Spleen (tissue), 11 donors: ENCODE measurements around the gene NFU1. TPM values are rescaled to one million over a fixed set of nuclear protein-coding genes. Genes with fewer than 3 reads are reported as not detected.

Experiments used
- DNase-seq: peaks from one replicate; pipeline ENCODE4 v3.0.0-alpha.2; 2020
- H3K27ac ChIP-seq, 8 donors: fragments of 200-600 bp; sonication (generic) in 7 of 8; 1 replicate in 4 of 8; 2 replicates in 4 of 8; pipeline versions ENCODE4 v1.5.0 to v1.8.0; 2016 to 2021; ENCODE audit warnings: inconsistent platforms in 4 of 8, mild to moderate bottlenecking in 4 of 8, moderate library complexity in 1 of 8
- H3K27me3 ChIP-seq, 7 donors: fragments of 200-600 bp; sonication (generic) in 6 of 7; replicated peaks in 1 of 7; 1 replicate in 4 of 7; 2 replicates in 3 of 7; pipeline versions ENCODE4 v1.5.0 to v1.8.0; 2016 to 2021; ENCODE audit warnings: inconsistent platforms in 3 of 7, mild to moderate bottlenecking in 1 of 7
- H3K36me3 ChIP-seq, 6 donors: fragments of 200-600 bp; sonication (generic) in 5 of 6; 1 replicate in 4 of 6; 2 replicates in 2 of 6; pipeline versions ENCODE4 v1.5.0 to v1.8.0; 2016 to 2021; ENCODE audit warnings: inconsistent platforms in 2 of 6
- H3K4me1 ChIP-seq, 6 donors: fragments of 200-600 bp; sonication (generic) in 5 of 6; 1 replicate in 3 of 6; 2 replicates in 3 of 6; pipeline versions ENCODE4 v1.5.0 to v1.8.0; 2016 to 2021; ENCODE audit warnings: inconsistent platforms in 3 of 6
- H3K4me3 ChIP-seq, 8 donors: fragments of 200-600 bp; sonication (generic) in 7 of 8; 1 replicate in 4 of 8; 2 replicates in 4 of 8; pipeline versions ENCODE4 v1.5.0 to v1.8.0; 2016 to 2021; ENCODE audit warnings: inconsistent platforms in 4 of 8, mild to moderate bottlenecking in 4 of 8, moderate library complexity in 2 of 8
- H3K9me3 ChIP-seq, 8 donors: fragments of 200-600 bp; sonication (generic) in 7 of 8; 1 replicate in 4 of 8; 2 replicates in 4 of 8; pipeline versions ENCODE4 v1.5.0 to v1.8.0; 2016 to 2021; ENCODE audit warnings: inconsistent platforms in 4 of 8
- POLR2A ChIP-seq, 3 donors: fragments of 450-650 bp; IDR thresholded peaks; one replicate each; pipeline ENCODE4 v1.5.1; 2017; ENCODE audit warnings: antibody characterized with exemption in 3 of 3, mild to moderate bottlenecking in 1 of 3
- POLR2AphosphoS5 ChIP-seq, 3 donors: sonication (generic); formaldehyde crosslinking; IDR thresholded peaks; one replicate each; pipeline ENCODE4 v1.5.1; 2017; ENCODE audit warnings: antibody characterized with exemption in 3 of 3
- WGBS, 5 donors: extraction: QIAGEN DNeasy Blood & Tissue Kit in 3 of 5; methylation state at CpG; one replicate each; pipeline versions ENCODE4 v1.1.5 to v1.1.7; 2013 to 2018; 5-methylcytosine and 5-hydroxymethylcytosine counted together
- intact Hi-C: fragments of 100-400 bp; cut with DNase I; formaldehyde crosslinking; loops from one replicate; pipeline ENCODE4 v1.15.0; 2023; ENCODE audit warnings: low total_unique reads
- polyA plus RNA-seq, 3 donors: library from polyadenylated mRNA; stranded (reverse); fragments of 200-250 nt; gene quantifications; one replicate each; pipeline ENCODE4 v1.2.1, GENCODE V29; 2013
- total RNA-seq, 7 donors: library from RNA; depleted of rRNA in 3 of 7; stranded (reverse); fragments of >200 nt in 3 of 7; fragmentation: NEBNext Ultra II Directional in 4 of 7; extraction: Animal tissue kit (Norgen Biotek cat#: 25700) in 4 of 7; gene quantifications; one replicate each; pipeline versions ENCODE4 v1.1.0 to v1.2.1, GENCODE V29; 2016 to 2021
- TF ChIP-seq, protein P1 (sequence below), 11 experiments: fragments of 200-600 bp in 7 of 11; fragments of 450-650 bp in 4 of 11; sonication (generic) in 4 of 11; IDR thresholded peaks in 8 of 11; conservative IDR thresholded peaks in 3 of 11; 1 replicate in 7 of 11; 2 replicates in 4 of 11; pipeline versions ENCODE4 v1.4.0 to v1.8.0; 2016 to 2021; ENCODE audit warnings: antibody characterized with exemption in 11 of 11, inconsistent platforms in 4 of 11, mild to moderate bottlenecking in 1 of 11
- donor health status: healthy with polysubstance abuse.
- donor health status: DM: no; HTN: no; CAD: no; lungs with moderate emphysema.
- donor health status: DM: no; HTN: no; CAD: no.
- donor health status: Bipolar disorder and iron deficiency.
- donor health status: healthy.
- donor health status: DM: no; HTN: no; CAD: no.
- donor health status: DM: yes; HTN: yes; CAD: no.

NFU1 gene
- total and polyA plus RNA-seq, 10 donors = 24.8 to 53.0 (median 33.2) TPM

DNA sequence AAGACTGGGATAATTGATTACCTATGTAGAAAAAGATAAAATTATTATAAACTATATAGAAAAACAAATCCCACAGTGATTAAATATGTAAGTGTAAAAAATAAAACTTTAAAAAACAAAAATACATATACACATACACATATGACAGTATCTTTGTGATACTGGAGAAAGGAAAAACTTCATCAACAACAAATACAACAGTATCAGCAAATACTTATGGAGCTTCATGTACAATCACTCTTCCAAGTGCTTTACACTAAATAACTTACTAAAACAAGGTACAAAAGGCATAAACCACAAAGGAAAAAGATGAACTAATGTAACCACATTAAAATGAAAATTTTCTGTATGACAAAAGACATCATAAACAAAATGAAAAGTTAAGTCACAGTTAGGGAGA, 26.1 kb downstream of the NFU1 start:
- Histone ChIP-seq H3K4me1 (peaks cover 0 to 5% (median 0%) of the 10 kb centered on the region in 6 donors), H3K27me3 (no peaks in the 10 kb centered on the region), H3K9me3 (no peaks in the 10 kb centered on the region), H3K27ac (no peak overlapping the region), H3K4me3 (no peak overlapping the region), H3K36me3 (peaks cover 0 to 94% (median 71%) of the 10 kb centered on the region in 6 donors)
- intact Hi-C loops = no loop called here
- no peak for DNase-seq
- TF ChIP-seq POLR2A (IDR thresholded peaks at IDR 0.05) (no peak), POLR2AphosphoS5 (IDR thresholded peaks at IDR 0.05) (no peak)
- TF ChIP-seq, protein P1, sequence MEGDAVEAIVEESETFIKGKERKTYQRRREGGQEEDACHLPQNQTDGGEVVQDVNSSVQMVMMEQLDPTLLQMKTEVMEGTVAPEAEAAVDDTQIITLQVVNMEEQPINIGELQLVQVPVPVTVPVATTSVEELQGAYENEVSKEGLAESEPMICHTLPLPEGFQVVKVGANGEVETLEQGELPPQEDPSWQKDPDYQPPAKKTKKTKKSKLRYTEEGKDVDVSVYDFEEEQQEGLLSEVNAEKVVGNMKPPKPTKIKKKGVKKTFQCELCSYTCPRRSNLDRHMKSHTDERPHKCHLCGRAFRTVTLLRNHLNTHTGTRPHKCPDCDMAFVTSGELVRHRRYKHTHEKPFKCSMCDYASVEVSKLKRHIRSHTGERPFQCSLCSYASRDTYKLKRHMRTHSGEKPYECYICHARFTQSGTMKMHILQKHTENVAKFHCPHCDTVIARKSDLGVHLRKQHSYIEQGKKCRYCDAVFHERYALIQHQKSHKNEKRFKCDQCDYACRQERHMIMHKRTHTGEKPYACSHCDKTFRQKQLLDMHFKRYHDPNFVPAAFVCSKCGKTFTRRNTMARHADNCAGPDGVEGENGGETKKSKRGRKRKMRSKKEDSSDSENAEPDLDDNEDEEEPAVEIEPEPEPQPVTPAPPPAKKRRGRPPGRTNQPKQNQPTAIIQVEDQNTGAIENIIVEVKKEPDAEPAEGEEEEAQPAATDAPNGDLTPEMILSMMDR (IDR thresholded peaks at IDR 0.05 in 8 of 11, conservative IDR thresholded peaks at IDR 0.05 in 3 of 11) = no peak

DNA sequence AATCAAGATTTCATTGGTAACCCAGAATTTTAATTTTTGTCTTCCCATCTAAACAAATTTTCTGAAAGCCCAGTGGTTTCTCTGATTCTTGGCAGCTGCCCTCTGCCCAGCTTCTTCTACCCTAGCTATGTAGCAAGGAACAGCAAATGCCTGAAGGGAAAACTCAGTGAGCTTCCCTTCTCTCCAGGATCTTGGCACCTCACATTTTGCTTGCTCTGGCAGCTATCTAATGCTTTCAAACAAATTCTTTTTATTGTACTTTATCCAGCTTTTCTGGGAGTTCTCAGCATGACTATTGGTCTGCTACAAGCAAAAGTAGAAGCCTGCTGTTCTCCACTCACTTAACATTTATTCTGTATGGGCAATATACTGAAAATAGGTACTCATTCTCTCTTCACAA, 31.9 kb downstream of the NFU1 start:
- no peak for TF ChIP-seq POLR2A (IDR thresholded peaks at IDR 0.05)
- TF ChIP-seq, protein P1 (IDR thresholded peaks at IDR 0.05 in 8 of 11, conservative IDR thresholded peaks at IDR 0.05 in 3 of 11) = no peak
- TF ChIP-seq POLR2AphosphoS5 (IDR thresholded peaks at IDR 0.05) = no peak
- peaks cover 3 to 94% (median 62%) of the 10 kb centered on the region in 6 donors for H3K36me3 ChIP-seq
- H3K27me3 ChIP-seq = no peaks in the 10 kb centered on the region
- peaks cover 0 to 8% (median 6%) of the 10 kb centered on the region in 8 donors for H3K9me3 ChIP-seq
- H3K27ac ChIP-seq = no peak overlapping the region
- no peaks in the 10 kb centered on the region for H3K4me1 ChIP-seq
- intact Hi-C loops = no loop called here
- H3K4me3 ChIP-seq = no peak overlapping the region
- no peak for DNase-seq

DNA sequence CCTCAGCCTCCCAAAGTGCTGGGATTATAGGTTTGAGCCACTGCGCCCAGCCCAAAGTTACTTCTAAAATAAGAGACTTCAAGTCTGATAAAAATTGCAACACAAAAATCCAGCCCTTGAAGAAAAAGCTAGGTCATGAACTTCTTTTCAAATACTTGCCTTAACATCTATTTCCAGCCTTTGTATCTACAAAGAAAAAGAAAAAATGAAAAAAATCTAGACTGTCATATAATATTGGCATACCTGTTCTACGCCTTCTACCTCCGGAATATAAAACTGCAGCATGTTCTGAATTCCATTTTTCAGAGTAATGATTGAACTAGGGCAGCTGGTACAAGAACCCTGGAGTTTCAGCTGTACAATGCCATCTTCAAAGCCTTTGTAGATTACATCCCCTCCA, 37.1 kb downstream of the NFU1 start:
- H3K4me3 ChIP-seq = no peak overlapping the region
- intact Hi-C loops = no loop called here
- H3K36me3 ChIP-seq = peaks cover 2 to 100% (median 63%) of the 10 kb centered on the region in 6 donors
- no peaks in the 10 kb centered on the region for H3K27me3 ChIP-seq
- H3K27ac ChIP-seq = no peak overlapping the region
- no peak for DNase-seq
- peaks cover 0 to 8% (median 6%) of the 10 kb centered on the region in 8 donors for H3K9me3 ChIP-seq
- no peaks in the 10 kb centered on the region for H3K4me1 ChIP-seq
- 93 to 99% (median 98%) methylated on average over 3 of the region's 3 CpGs for WGBS, 5 donors
- no peak for TF ChIP-seq POLR2A (IDR thresholded peaks at IDR 0.05)
- TF ChIP-seq, protein P1 (IDR thresholded peaks at IDR 0.05 in 8 of 11, conservative IDR thresholded peaks at IDR 0.05 in 3 of 11) = no peak
- TF ChIP-seq POLR2AphosphoS5 (IDR thresholded peaks at IDR 0.05) = no peak

DNA sequence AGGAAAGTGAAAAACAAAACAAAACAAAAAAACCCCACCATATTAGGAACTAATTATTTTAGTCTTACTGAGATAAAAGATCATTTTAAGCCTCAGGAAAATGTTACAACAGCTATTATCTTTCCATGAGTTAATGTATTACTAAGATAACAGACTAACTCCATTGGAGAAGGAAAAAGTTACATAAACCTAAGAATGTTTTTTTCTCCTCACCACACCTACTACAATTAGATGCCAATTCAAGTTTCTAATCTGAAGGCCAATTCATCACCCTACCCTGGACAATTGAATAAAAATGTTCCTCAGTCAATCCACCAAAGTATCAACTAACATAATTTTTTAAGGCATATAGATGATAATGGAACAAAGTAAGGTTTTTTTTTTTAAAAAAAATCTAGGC, 40.0 kb downstream of the NFU1 start:
- no peak for DNase-seq
- H3K9me3 ChIP-seq = no peaks in the 10 kb centered on the region
- no peak overlapping the region for H3K27ac ChIP-seq
- H3K27me3 ChIP-seq = no peaks in the 10 kb centered on the region
- H3K4me3 ChIP-seq = no peak overlapping the region
- H3K36me3 ChIP-seq = peaks cover 0 to 91% (median 42%) of the 10 kb centered on the region in 6 donors
- intact Hi-C loops = no loop called here
- TF ChIP-seq POLR2AphosphoS5 (IDR thresholded peaks at IDR 0.05) (no peak), POLR2A (IDR thresholded peaks at IDR 0.05) (no peak)
- TF ChIP-seq, protein P1 (IDR thresholded peaks at IDR 0.05 in 8 of 11, conservative IDR thresholded peaks at IDR 0.05 in 3 of 11) = no peak
- H3K4me1 ChIP-seq = no peaks in the 10 kb centered on the region
